PC-3 (cell line): ENCODE data around the gene IRX4.

ENCODE experiments used
- EZH2 ChIP-seq: fragments of 300-600 bp; sonication (generic); IDR thresholded peaks from one replicate; pipeline ENCODE4 v1.6.1; 2017; ENCODE audit warnings: antibody characterized with exemption, mild to moderate bottlenecking, low read length; ENCODE audit not compliant: unreplicated experiment
- TF ChIP-seq, protein P1 (sequence below): fragments of 300-600 bp; sonication (generic); conservative IDR thresholded peaks from 2 replicates; pipeline ENCODE4 v1.5.1; 2017; ENCODE audit warnings: antibody characterized with exemption, low read depth, mild to moderate bottlenecking, low read length

DNA sequence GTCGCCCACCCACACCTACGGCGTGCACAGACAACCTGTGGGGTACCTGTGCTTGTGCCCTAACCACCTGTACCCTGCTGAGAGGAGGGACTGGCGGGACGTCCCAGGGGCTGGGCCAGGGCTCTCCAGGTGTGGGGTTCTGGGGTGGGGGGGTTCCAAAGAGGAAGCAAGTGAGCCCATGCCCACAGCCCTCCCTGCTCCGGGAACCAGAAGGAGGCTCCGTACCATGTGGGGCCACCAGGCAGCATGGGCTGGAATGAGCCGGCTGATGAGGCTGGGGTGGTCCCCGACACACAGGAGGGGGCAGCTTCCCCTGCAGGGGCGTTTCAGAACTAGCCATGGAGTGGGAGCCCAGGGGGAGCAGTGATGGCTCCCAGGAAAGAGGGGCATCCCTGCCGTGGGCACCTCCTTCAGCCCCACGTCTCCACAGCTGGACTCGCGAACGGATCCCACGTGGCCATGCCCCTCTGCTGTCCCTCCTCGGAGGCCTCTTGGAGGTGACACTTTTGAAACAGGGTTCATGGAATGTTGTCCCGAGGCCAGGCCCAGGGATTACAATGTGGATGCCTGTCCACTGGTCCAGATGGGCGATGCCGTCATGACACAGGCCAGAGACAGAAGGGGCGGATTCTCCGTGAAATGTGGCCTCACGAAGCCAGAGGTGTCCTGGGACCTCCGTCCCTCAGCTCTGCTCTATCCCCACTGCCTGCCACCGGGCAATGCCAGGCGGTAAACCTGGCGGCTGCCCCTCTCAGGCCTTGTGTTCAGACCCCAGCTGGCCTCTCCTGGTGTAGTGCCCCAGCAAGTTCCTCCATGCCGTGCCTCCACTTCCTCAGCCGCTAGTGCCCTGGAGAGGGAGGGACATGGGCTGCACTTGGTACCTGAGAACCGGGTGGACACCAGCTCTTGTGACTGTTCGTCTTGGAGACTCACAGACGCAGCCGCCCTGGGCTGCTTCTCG is 33.6 kb upstream of the IRX4 start:
- TF ChIP-seq, protein P1, sequence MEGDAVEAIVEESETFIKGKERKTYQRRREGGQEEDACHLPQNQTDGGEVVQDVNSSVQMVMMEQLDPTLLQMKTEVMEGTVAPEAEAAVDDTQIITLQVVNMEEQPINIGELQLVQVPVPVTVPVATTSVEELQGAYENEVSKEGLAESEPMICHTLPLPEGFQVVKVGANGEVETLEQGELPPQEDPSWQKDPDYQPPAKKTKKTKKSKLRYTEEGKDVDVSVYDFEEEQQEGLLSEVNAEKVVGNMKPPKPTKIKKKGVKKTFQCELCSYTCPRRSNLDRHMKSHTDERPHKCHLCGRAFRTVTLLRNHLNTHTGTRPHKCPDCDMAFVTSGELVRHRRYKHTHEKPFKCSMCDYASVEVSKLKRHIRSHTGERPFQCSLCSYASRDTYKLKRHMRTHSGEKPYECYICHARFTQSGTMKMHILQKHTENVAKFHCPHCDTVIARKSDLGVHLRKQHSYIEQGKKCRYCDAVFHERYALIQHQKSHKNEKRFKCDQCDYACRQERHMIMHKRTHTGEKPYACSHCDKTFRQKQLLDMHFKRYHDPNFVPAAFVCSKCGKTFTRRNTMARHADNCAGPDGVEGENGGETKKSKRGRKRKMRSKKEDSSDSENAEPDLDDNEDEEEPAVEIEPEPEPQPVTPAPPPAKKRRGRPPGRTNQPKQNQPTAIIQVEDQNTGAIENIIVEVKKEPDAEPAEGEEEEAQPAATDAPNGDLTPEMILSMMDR: no peak
- no peak for TF ChIP-seq EZH2
